ENCODE measurements around the gene ADGRL3. TPM values are rescaled to one million over a fixed set of nuclear protein-coding genes. Genes with fewer than 3 reads are reported as not detected.

Gene ADGRL3
- total and polyA plus RNA-seq, 12 donors, result 2.4 to 182 (median 22.1) TPM

DNA sequence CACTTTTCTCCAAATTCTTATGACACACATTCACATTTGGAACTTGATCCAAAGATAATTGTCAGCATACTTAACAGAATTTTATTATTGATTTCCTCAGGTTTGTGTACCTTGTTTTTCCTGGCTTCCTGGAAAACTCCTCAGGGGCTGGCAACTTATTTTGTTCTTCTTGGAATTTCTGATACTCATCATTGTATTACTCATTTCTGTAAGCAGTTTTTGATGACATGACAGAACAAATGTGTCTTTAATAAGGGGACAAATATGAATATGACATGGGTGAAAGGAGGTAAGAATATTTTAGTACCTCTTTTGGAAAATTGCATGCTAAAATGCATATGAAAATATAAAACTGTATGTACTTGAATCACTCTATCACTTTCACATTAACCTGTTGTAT, 237.8 kb downstream of the ADGRL3 start:
- Histone ChIP-seq H3K36me3 (replicated peaks in 1 of 2) (no peaks in the 10 kb centered on the region), H3K27ac (no peak overlapping the region), H3K27me3 (no peaks in the 10 kb centered on the region), H3K9me3 (replicated peaks in 1 of 3) (no peaks in the 10 kb centered on the region), H3K4me1 (replicated peaks in 1 of 2) (no peaks in the 10 kb centered on the region), H3K4me3 (no peak overlapping the region)
- no peak for TF ChIP-seq POLR2A (IDR thresholded peaks at IDR 0.05)
- TF ChIP-seq, protein P1, sequence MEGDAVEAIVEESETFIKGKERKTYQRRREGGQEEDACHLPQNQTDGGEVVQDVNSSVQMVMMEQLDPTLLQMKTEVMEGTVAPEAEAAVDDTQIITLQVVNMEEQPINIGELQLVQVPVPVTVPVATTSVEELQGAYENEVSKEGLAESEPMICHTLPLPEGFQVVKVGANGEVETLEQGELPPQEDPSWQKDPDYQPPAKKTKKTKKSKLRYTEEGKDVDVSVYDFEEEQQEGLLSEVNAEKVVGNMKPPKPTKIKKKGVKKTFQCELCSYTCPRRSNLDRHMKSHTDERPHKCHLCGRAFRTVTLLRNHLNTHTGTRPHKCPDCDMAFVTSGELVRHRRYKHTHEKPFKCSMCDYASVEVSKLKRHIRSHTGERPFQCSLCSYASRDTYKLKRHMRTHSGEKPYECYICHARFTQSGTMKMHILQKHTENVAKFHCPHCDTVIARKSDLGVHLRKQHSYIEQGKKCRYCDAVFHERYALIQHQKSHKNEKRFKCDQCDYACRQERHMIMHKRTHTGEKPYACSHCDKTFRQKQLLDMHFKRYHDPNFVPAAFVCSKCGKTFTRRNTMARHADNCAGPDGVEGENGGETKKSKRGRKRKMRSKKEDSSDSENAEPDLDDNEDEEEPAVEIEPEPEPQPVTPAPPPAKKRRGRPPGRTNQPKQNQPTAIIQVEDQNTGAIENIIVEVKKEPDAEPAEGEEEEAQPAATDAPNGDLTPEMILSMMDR (IDR thresholded peaks at IDR 0.05), result no peak
- intact Hi-C loops (cut with DNase I), result no loop called here
- no peak for DNase-seq

DNA sequence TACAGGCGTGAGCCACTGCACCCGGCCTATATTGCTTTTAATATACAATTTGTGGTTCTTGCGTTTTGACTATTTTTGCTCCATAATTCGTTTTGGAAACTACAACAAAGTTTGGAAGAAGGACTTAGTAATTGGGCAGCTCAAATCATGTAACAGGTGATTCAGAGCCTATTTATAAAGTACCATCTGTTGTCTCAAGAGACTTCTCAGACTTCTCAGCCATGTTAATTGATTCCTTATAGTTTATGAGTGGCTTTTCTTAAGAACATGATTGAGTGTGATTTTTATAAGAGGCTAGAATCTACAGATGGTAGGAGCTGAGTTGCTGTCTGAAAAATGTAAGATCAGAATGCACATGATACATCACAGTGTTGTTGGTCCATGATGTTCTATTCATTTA, 240.2 kb downstream of the ADGRL3 start:
- intact Hi-C loops (cut with DNase I), result no loop called here
- Histone ChIP-seq H3K27me3 (no peaks in the 10 kb centered on the region), H3K4me3 (no peak overlapping the region), H3K36me3 (replicated peaks in 1 of 2) (no peaks in the 10 kb centered on the region), H3K27ac (no peak overlapping the region), H3K4me1 (replicated peaks in 1 of 2) (peaks cover 0 to 11% of the 10 kb centered on the region in 2 donors), H3K9me3 (replicated peaks in 1 of 3) (no peaks in the 10 kb centered on the region)
- no peak for TF ChIP-seq POLR2A (IDR thresholded peaks at IDR 0.05)
- TF ChIP-seq, protein P1 (IDR thresholded peaks at IDR 0.05), result no peak
- WGBS, 4 donors, result 87 to 94% (median 89%) methylated on average over 4 of the region's 4 CpGs
- no peak for DNase-seq

DNA sequence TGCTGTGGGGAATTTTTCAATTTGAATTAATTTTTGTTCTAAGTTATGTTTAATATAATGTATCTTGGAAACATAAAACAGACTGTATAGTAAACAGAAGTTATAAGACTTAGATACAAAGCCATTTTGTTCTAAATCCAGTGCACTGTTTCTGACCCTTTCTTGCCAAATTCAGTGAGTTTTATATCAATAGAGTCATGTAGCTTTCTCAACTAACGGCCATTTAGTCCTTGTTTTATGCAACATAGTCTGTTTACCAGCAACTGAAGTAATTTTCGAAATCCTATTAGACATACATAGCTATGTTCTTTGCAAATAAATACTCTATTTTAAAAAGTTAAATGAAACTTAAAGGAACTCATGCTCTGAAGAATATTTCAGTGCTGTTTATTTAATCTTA, 242.8 kb downstream of the ADGRL3 start:
- intact Hi-C loops (cut with DNase I), result no loop called here
- Histone ChIP-seq H3K4me1 (replicated peaks in 1 of 2) (peaks cover 0 to 11% of the 10 kb centered on the region in 2 donors), H3K36me3 (replicated peaks in 1 of 2) (no peaks in the 10 kb centered on the region), H3K9me3 (replicated peaks in 1 of 3) (no peaks in the 10 kb centered on the region), H3K4me3 (no peak overlapping the region), H3K27me3 (no peaks in the 10 kb centered on the region), H3K27ac (no peak overlapping the region)
- WGBS, 4 donors, result 70 to 83% (median 78%) methylated on average over 2 of the region's 2 CpGs
- no peak for TF ChIP-seq POLR2A (IDR thresholded peaks at IDR 0.05)
- TF ChIP-seq, protein P1 (IDR thresholded peaks at IDR 0.05), result no peak
- DNase-seq, result no peak

DNA sequence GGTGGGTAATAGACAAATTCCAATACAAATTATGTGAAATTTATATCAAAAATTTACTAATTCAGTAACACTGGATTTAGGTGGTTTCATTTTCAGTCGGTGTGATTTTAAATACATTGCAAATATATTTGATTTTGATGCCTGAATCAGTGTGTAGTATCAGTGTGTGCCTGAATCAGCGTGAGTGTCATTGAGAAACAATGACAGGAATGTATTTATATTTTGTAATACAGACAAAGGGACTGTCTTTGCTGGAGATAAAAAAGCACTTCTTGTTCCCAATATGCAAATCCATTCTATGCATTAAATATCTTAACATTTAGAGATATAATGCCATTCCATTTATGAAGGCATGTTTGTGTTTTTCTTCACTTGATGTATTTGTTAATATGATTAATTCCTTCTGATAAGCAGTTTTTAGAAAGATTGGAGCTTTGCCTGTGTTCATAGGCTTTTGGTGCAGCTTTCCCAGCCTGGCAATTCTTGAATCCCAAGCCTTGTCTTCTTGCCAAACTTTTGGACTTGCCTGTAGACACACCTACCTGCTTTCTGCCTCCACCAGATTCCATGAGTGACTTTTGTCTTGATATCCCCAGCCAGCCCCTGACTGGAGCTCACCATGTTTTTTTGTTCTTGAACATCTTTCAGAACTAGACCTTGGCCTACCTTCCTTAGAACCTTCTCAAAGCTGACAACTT, 243.8 kb downstream of the ADGRL3 start:
- peak overlapping the region in 1 of 5 donors; percentile 11 for H3K27ac ChIP-seq
- peaks cover 0 to 11% of the 10 kb centered on the region in 2 donors for H3K4me1 ChIP-seq (replicated peaks in 1 of 2)
- H3K36me3 ChIP-seq (replicated peaks in 1 of 2), result no peaks in the 10 kb centered on the region
- no peaks in the 10 kb centered on the region for H3K9me3 ChIP-seq (replicated peaks in 1 of 3)
- intact Hi-C loops (cut with DNase I), result no loop called here
- TF ChIP-seq, protein P1 (IDR thresholded peaks at IDR 0.05), result no peak
- no peak for TF ChIP-seq POLR2A (IDR thresholded peaks at IDR 0.05)
- H3K4me3 ChIP-seq, result no peak overlapping the region
- 30 to 44% (median 31%) methylated on average over 2 of the region's 2 CpGs for WGBS, 4 donors
- H3K27me3 ChIP-seq, result no peaks in the 10 kb centered on the region
- DNase-seq, result no peak

All from adrenal gland (tissue), 12 donors.